NCI-H446 (cell line): ENCODE results near the gene TMEM175.
"Not testable (repeated sequence)": the region's sequence is repeated elsewhere in the genome, so short reads cannot be mapped to it uniquely, and the experiment has no call there.

Experiments used
- DNase-seq, 2 experiments: peaks; one replicate each; lab custom pipeline; 2025; lab: John Stamatoyannopoulos, UW

Gene TMEM175

GRCh38 chr4:915041-915474 lies 17.2 kb upstream of the TMEM175 start:
- DNase-seq: no peak

GRCh38 chr4:915595-915994 lies 16.7 kb upstream of the TMEM175 start:
- no peak for DNase-seq

- DNase-seq: no peak
These were observed 14.8 kb upstream of the TMEM175 start for GRCh38 chr4:917466-917865.

GRCh38 chr4:917992-918391 lies 14.3 kb upstream of the TMEM175 start:
- no peak for DNase-seq

GRCh38 chr4:918591-918990 lies 13.7 kb upstream of the TMEM175 start:
- not testable (repeated sequence) for DNase-seq

GRCh38 chr4:919004-919680 lies 13.1 kb upstream of the TMEM175 start:
- DNase-seq: not testable (repeated sequence)

GRCh38 chr4:921830-922331 lies 10.4 kb upstream of the TMEM175 start:
- DNase-seq: no peak

- DNase-seq: no peak
These were observed 7.9 kb upstream of the TMEM175 start for GRCh38 chr4:924107-925096.

- DNase-seq: no peak
These were observed 7.1 kb upstream of the TMEM175 start for GRCh38 chr4:925171-925570.

- no peak for DNase-seq
These were observed 6.3 kb upstream of the TMEM175 start for GRCh38 chr4:925771-926500.

GRCh38 chr4:926538-926937 lies 5.7 kb upstream of the TMEM175 start:
- DNase-seq: no peak

- not testable (repeated sequence) for DNase-seq
These were observed 4.7 kb upstream of the TMEM175 start for GRCh38 chr4:927566-927965.

- DNase-seq: no peak
These were observed 3.0 kb upstream of the TMEM175 start for GRCh38 chr4:929096-929765.

GRCh38 chr4:930028-930551 lies 2.2 kb upstream of the TMEM175 start:
- no peak for DNase-seq

GRCh38 chr4:930827-931193 lies 1.4 kb upstream of the TMEM175 start:
- no peak for DNase-seq

- no peak for DNase-seq
These were observed 883 bp upstream of the TMEM175 start for GRCh38 chr4:931194-931959.

- DNase-seq: no peak
These were observed 432 bp downstream of the TMEM175 start for GRCh38 chr4:932713-933070.

GRCh38 chr4:939508-939907 lies 7.2 kb downstream of the TMEM175 start:
- DNase-seq: not testable (repeated sequence)

GRCh38 chr4:945274-946102 lies 13.2 kb downstream of the TMEM175 start:
- no peak for DNase-seq

- DNase-seq: no peak
These were observed 13.8 kb downstream of the TMEM175 start for GRCh38 chr4:946103-946450.
